HEK293 (cell line): ENCODE data around the gene GLDC.
A peak's percentile ranks its signal among the peaks of the same experiment; 100 is the strongest.

ENCODE experiments used
- CTCF ChIA-PET: fragments of 350-600 bp; formaldehyde crosslinking; extraction: SDS; loops from one replicate; lab custom pipeline; 2021; ENCODE audit warnings: antibody characterized with exemption; lab: Yijun Ruan, JAX
- POLR2A ChIA-PET: fragments of 300-600 bp; formaldehyde crosslinking; extraction: SDS; loops from one replicate; lab custom pipeline; 2020; ENCODE audit warnings: antibody characterized with exemption, inconsistent platforms; lab: Yijun Ruan, JAX
- H3K27ac ChIP-seq: fragments of 200-500 bp; sonication (Bioruptor generic); 2 replicates; pipeline ENCODE4 v1.5.1; 2014; ENCODE audit warnings: low read depth, low read length, control low read depth, inconsistent platforms; ENCODE audit errors: extremely low read depth
- H3K36me3 ChIP-seq, 2 experiments: fragments of 200-500 bp in 1 of 2; sonication (Bioruptor generic) in 1 of 2; 1 replicate in 1 of 2; 2 replicates in 1 of 2; pipeline ENCODE4 v1.5.1; 2014 to 2017; ENCODE audit warnings: inconsistent platforms in 2 of 2, low read length in 2 of 2; ENCODE audit not compliant: control insufficient read depth in 2 of 2, insufficient read depth in 1 of 2
- H3K4me1 ChIP-seq: fragments of 200-500 bp; sonication (Bioruptor generic); 2 replicates; pipeline ENCODE4 v1.5.1; 2014; ENCODE audit warnings: mild to moderate bottlenecking, low read length, inconsistent platforms; ENCODE audit not compliant: control insufficient read depth, insufficient read depth
- H3K4me3 ChIP-seq: 2 replicates; pipeline ENCODE4 v1.5.1; 2011; ENCODE audit warnings: low read depth, mild to moderate bottlenecking, control low read depth, low read length, moderate library complexity
- H3K9me3 ChIP-seq: fragments of 200-500 bp; sonication (Bioruptor generic); 2 replicates; pipeline ENCODE4 v1.5.1; 2014; ENCODE audit warnings: low read depth, low read length, inconsistent platforms; ENCODE audit not compliant: control insufficient read depth, insufficient read depth
- FEZF1 ChIP-seq: fragments of 450-650 bp; formaldehyde crosslinking; IDR thresholded peaks from 2 replicates; pipeline ENCODE4 v1.5.1; 2016; ENCODE audit warnings: missing biosample characterization, missing genetic modification characterization
- GLI4 ChIP-seq: fragments of 450-650 bp; formaldehyde crosslinking; IDR thresholded peaks from 2 replicates; pipeline ENCODE4 v1.5.1; 2016; ENCODE audit warnings: missing biosample characterization, missing genetic modification characterization
- GLIS1 ChIP-seq: fragments of 450-650 bp; formaldehyde crosslinking; IDR thresholded peaks from 2 replicates; pipeline ENCODE4 v1.5.1; 2016; ENCODE audit warnings: missing biosample characterization, missing genetic modification characterization
- KLF8 ChIP-seq: fragments of 450-650 bp; formaldehyde crosslinking; IDR thresholded peaks from 2 replicates; pipeline ENCODE4 v1.5.1; 2016; ENCODE audit warnings: missing biosample characterization, missing genetic modification characterization
- MZF1 ChIP-seq: fragments of 450-650 bp; formaldehyde crosslinking; IDR thresholded peaks from 2 replicates; pipeline ENCODE4 v1.5.1; 2017; ENCODE audit warnings: missing biosample characterization, missing genetic modification characterization, borderline replicate concordance
- OVOL3 ChIP-seq: fragments of 450-650 bp; formaldehyde crosslinking; IDR thresholded peaks from 2 replicates; pipeline ENCODE4 v1.5.1; 2016; ENCODE audit warnings: missing biosample characterization, missing genetic modification characterization
- SP2 ChIP-seq: fragments of 450-650 bp; formaldehyde crosslinking; IDR thresholded peaks from 2 replicates; pipeline ENCODE4 v1.5.1; 2016; ENCODE audit warnings: missing biosample characterization, missing genetic modification characterization
- WT1 ChIP-seq: fragments of 450-650 bp; formaldehyde crosslinking; IDR thresholded peaks from 2 replicates; pipeline ENCODE4 v1.5.1; 2016; ENCODE audit warnings: missing biosample characterization, missing genetic modification characterization
- ZBTB20 ChIP-seq: fragments of 450-650 bp; formaldehyde crosslinking; IDR thresholded peaks from 2 replicates; pipeline ENCODE4 v1.5.1; 2016; ENCODE audit warnings: missing biosample characterization, missing genetic modification characterization
- ZEB2 ChIP-seq: fragments of 450-650 bp; formaldehyde crosslinking; IDR thresholded peaks from 2 replicates; pipeline ENCODE4 v1.5.1; 2016; ENCODE audit warnings: missing biosample characterization, missing genetic modification characterization
- ZFP37 ChIP-seq: fragments of 450-650 bp; formaldehyde crosslinking; IDR thresholded peaks from 2 replicates; pipeline ENCODE4 v1.5.1; 2016; ENCODE audit warnings: missing biosample characterization, missing genetic modification characterization
- ZNF157 ChIP-seq: fragments of 450-650 bp; formaldehyde crosslinking; IDR thresholded peaks from 2 replicates; pipeline ENCODE4 v1.5.1; 2016; ENCODE audit warnings: missing biosample characterization, missing genetic modification characterization
- ZNF221 ChIP-seq: fragments of 450-650 bp; formaldehyde crosslinking; IDR thresholded peaks from 2 replicates; pipeline ENCODE4 v1.5.1; 2017; ENCODE audit warnings: missing biosample characterization, missing genetic modification characterization, borderline replicate concordance
- ZNF292 ChIP-seq: fragments of 450-650 bp; formaldehyde crosslinking; IDR thresholded peaks from 2 replicates; pipeline ENCODE4 v1.5.1; 2016; ENCODE audit warnings: low read depth, missing biosample characterization, missing genetic modification characterization, borderline replicate concordance
- ZNF335 ChIP-seq: fragments of 450-650 bp; formaldehyde crosslinking; conservative IDR thresholded peaks from 2 replicates; pipeline ENCODE4 v1.5.1; 2016; ENCODE audit warnings: missing biosample characterization, missing genetic modification characterization
- ZNF354C ChIP-seq: fragments of 450-650 bp; formaldehyde crosslinking; IDR thresholded peaks from 2 replicates; pipeline ENCODE4 v1.5.1; 2016; ENCODE audit warnings: missing biosample characterization, missing genetic modification characterization, low read depth, borderline replicate concordance
- ZNF426 ChIP-seq: fragments of 450-650 bp; formaldehyde crosslinking; IDR thresholded peaks from 2 replicates; pipeline ENCODE4 v1.5.1; 2017; ENCODE audit warnings: missing biosample characterization, missing genetic modification characterization, mild to moderate bottlenecking, inconsistent platforms, moderate library complexity
- ZNF501 ChIP-seq: fragments of 450-650 bp; formaldehyde crosslinking; IDR thresholded peaks from 2 replicates; pipeline ENCODE4 v1.5.1; 2016; ENCODE audit warnings: missing biosample characterization, missing genetic modification characterization
- ZNF549 ChIP-seq: fragments of 450-650 bp; IDR thresholded peaks from 2 replicates; pipeline ENCODE4 v1.5.1; 2018; ENCODE audit warnings: missing biosample characterization, missing genetic modification characterization, mild to moderate bottlenecking, inconsistent platforms, moderate library complexity
- ZNF555 ChIP-seq: fragments of 450-650 bp; formaldehyde crosslinking; conservative IDR thresholded peaks from 2 replicates; pipeline ENCODE4 v1.5.1; 2017; ENCODE audit warnings: missing biosample characterization, mild to moderate bottlenecking, missing genetic modification characterization, inconsistent platforms
- ZNF600 ChIP-seq: fragments of 450-650 bp; formaldehyde crosslinking; IDR thresholded peaks from 2 replicates; pipeline ENCODE4 v1.5.1; 2016; ENCODE audit warnings: missing biosample characterization, missing genetic modification characterization
- ZNF76 ChIP-seq: fragments of 450-650 bp; formaldehyde crosslinking; IDR thresholded peaks from 2 replicates; pipeline ENCODE4; 2016; ENCODE audit warnings: low read depth, missing biosample characterization, missing genetic modification characterization, borderline replicate concordance
- ZNF768 ChIP-seq: fragments of 450-650 bp; formaldehyde crosslinking; IDR thresholded peaks from 2 replicates; pipeline ENCODE4 v1.5.1; 2018; ENCODE audit warnings: missing biosample characterization, mild to moderate bottlenecking, missing genetic modification characterization
- ZNF843 ChIP-seq: fragments of 450-650 bp; formaldehyde crosslinking; IDR thresholded peaks from 2 replicates; pipeline ENCODE4 v1.5.1; 2016; ENCODE audit warnings: missing biosample characterization, missing genetic modification characterization
- TF ChIP-seq, protein P1 (sequence below): fragments of 450-650 bp; formaldehyde crosslinking; conservative IDR thresholded peaks from 2 replicates; pipeline ENCODE4 v1.5.1; 2016; ENCODE audit warnings: low read depth, missing biosample characterization, missing genetic modification characterization
- TF ChIP-seq, protein P2 (sequence below): fragments of 450-650 bp; formaldehyde crosslinking; IDR thresholded peaks from 2 replicates; pipeline ENCODE4 v1.5.1; 2016; ENCODE audit warnings: missing biosample characterization, missing genetic modification characterization
- TF ChIP-seq, protein P3 (sequence below): fragments of 450-650 bp; formaldehyde crosslinking; IDR thresholded peaks from 2 replicates; pipeline ENCODE4 v1.5.1; 2016; ENCODE audit warnings: missing biosample characterization, missing genetic modification characterization
- TF ChIP-seq, protein P4 (sequence below): fragments of 450-650 bp; formaldehyde crosslinking; IDR thresholded peaks from 2 replicates; pipeline ENCODE4 v1.5.1; 2016; ENCODE audit warnings: missing biosample characterization, missing genetic modification characterization
- TF ChIP-seq, protein P5 (sequence below): fragments of 450-650 bp; formaldehyde crosslinking; IDR thresholded peaks from 2 replicates; pipeline ENCODE4 v1.5.1; 2017; ENCODE audit warnings: missing biosample characterization, missing genetic modification characterization

GLDC gene

DNA sequence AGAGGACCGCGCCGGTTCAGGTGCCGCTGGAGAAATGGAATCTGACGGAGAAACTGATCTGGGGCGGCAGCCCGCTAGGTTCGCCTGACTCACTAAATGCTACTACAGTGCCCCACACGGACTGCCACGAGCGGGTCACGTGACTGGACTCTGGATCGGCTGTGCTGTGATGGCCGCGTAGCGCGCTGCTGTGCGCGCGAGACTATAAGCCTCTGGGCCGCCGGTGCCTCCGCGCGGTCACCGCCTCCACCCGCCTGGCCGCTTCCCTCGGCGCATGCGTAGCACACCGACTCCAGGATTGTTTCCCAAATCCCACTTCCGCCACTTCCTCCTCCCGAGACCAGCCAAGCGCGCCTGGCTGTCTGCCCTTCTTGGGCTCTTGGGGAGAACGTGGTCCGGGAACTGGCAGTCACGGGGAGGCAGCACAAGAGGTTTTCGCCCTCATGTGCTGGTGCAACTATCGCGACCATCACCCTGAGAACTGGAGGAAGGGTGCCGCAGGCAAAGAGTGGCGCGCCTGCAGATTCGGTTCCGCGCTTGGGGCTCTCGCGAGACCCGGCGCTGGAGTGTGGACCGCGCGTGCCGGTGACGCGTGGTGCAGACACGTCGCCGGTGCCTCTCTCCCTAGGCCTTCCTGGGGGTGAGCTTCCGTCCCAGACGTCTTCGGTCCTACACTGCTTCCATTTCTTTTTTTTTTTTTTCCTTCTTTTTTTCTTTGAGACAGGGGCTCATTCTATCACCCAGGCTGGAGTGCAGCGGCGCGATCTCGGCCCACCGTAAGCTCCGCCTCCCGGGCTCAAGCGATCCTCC, 35.8 kb upstream of the GLDC start:
- Histone ChIP-seq H3K4me3 (peak overlapping the region; percentile 99), H3K27ac (peak overlapping the region; percentile 93), H3K36me3 (peaks cover 0 to 7% of the 10 kb centered on the region in 2 experiments; a peak in 1 of 3 replicates), H3K9me3 (no peaks in the 10 kb centered on the region), H3K4me1 (no peaks in the 10 kb centered on the region)
- ChIA-PET CTCF (interaction anchor here (0.8 to 1.3 kb wide), 2 partner anchors 14 to 493 kb away, joined by 3 to 5 read pairs; no protein-coding TSS in a partner anchor), POLR2A (interaction anchor here (0.6 to 2.2 kb wide), 15 partner anchors 8 to 1050 kb away, joined by 3 to 17 read pairs (median 4); partner anchors contain the start of gene KDM4C)
- TF ChIP-seq MZF1 (no peak), GLI4 (tag by site-specific recombination) (0 out of 2 replicates have a peak, but pooled peaks have one; percentile 23), ZNF549 (tag by site-specific recombination) (no peak), ZEB2 (peak; percentile 88; the same call in 1 of the 2 replicates), ZNF768 (tag by site-specific recombination) (peak; percentile 40; the same call in 1 of the 2 replicates), OVOL3 (tag by site-specific recombination) (peak; percentile 36; the same call in 1 of the 2 replicates), ZNF843 (peak; percentile 52), WT1 (peak; percentile 42; the same call in 1 of the 2 replicates), ZNF501 (peak; percentile 18; the same call in 1 of the 2 replicates), ZNF76 (tag by site-specific recombination) (peak; percentile 12), FEZF1 (tag by site-specific recombination) (no peak), ZFP37 (0 out of 2 replicates have a peak, but pooled peaks have one; percentile 3), ZNF157 (tag by site-specific recombination) (no peak), ZNF292 (tag by site-specific recombination) (no peak), KLF8 (tag by site-specific recombination) (peak; percentile 45; the same call in 1 of the 2 replicates), GLIS1 (tag by site-specific recombination) (peak; percentile 80), SP2 (tag by site-specific recombination) (peak; percentile 75), ZNF426 (no peak), ZNF555 (tag by site-specific recombination) (no peak), ZNF221 (tag by site-specific recombination) (no peak), ZNF335 (tag by site-specific recombination) (peak; percentile 98), ZNF600 (peak; percentile 86), ZNF354C (tag by site-specific recombination) (no peak), ZBTB20 (tag by site-specific recombination) (0 out of 2 replicates have a peak, but pooled peaks have one; percentile 19)
- TF ChIP-seq, protein P1, sequence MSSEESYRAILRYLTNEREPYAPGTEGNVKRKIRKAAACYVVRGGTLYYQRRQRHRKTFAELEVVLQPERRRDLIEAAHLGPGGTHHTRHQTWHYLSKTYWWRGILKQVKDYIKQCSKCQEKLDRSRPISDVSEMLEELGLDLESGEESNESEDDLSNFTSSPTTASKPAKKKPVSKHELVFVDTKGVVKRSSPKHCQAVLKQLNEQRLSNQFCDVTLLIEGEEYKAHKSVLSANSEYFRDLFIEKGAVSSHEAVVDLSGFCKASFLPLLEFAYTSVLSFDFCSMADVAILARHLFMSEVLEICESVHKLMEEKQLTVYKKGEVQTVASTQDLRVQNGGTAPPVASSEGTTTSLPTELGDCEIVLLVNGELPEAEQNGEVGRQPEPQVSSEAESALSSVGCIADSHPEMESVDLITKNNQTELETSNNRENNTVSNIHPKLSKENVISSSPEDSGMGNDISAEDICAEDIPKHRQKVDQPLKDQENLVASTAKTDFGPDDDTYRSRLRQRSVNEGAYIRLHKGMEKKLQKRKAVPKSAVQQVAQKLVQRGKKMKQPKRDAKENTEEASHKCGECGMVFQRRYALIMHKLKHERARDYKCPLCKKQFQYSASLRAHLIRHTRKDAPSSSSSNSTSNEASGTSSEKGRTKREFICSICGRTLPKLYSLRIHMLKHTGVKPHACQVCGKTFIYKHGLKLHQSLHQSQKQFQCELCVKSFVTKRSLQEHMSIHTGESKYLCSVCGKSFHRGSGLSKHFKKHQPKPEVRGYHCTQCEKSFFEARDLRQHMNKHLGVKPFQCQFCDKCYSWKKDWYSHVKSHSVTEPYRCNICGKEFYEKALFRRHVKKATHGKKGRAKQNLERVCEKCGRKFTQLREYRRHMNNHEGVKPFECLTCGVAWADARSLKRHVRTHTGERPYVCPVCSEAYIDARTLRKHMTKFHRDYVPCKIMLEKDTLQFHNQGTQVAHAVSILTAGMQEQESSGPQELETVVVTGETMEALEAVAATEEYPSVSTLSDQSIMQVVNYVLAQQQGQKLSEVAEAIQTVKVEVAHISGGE (tag by site-specific recombination): peak; percentile 84
- TF ChIP-seq, protein P2, sequence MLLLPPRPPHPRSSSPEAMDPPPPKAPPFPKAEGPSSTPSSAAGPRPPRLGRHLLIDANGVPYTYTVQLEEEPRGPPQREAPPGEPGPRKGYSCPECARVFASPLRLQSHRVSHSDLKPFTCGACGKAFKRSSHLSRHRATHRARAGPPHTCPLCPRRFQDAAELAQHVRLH (tag by site-specific recombination): 0 out of 2 replicates have a peak, but pooled peaks have one; percentile 59
- TF ChIP-seq, protein P3, sequence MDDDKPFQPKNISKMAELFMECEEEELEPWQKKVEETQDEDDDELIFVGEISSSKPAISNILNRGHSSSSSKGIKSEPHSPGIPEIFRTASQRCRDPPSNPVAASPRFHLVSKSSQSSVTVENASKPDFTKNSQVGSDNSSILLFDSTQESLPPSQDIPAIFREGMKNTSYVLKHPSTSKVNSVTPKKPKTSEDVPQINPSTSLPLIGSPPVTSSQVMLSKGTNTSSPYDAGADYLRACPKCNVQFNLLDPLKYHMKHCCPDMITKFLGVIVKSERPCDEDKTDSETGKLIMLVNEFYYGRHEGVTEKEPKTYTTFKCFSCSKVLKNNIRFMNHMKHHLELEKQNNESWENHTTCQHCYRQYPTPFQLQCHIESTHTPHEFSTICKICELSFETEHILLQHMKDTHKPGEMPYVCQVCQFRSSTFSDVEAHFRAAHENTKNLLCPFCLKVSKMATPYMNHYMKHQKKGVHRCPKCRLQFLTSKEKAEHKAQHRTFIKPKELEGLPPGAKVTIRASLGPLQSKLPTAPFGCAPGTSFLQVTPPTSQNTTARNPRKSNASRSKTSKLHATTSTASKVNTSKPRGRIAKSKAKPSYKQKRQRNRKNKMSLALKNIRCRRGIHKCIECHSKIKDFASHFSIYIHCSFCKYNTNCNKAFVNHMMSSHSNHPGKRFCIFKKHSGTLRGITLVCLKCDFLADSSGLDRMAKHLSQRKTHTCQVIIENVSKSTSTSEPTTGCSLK (tag by site-specific recombination): no peak
- TF ChIP-seq, protein P4, sequence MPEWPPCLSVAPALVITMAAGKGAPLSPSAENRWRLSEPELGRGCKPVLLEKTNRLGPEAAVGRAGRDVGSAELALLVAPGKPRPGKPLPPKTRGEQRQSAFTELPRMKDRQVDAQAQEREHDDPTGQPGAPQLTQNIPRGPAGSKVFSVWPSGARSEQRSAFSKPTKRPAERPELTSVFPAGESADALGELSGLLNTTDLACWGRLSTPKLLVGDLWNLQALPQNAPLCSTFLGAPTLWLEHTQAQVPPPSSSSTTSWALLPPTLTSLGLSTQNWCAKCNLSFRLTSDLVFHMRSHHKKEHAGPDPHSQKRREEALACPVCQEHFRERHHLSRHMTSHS (tag by site-specific recombination): no peak
- TF ChIP-seq, protein P5, sequence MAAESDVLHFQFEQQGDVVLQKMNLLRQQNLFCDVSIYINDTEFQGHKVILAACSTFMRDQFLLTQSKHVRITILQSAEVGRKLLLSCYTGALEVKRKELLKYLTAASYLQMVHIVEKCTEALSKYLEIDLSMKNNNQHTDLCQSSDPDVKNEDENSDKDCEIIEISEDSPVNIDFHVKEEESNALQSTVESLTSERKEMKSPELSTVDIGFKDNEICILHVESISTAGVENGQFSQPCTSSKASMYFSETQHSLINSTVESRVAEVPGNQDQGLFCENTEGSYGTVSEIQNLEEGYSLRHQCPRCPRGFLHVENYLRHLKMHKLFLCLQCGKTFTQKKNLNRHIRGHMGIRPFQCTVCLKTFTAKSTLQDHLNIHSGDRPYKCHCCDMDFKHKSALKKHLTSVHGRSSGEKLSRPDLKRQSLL (tag by site-specific recombination): peak; percentile 70; the same call in 1 of the 2 replicates
